HG03565 (cell line): ENCODE data around the gene JPT1.
A peak's percentile ranks its signal among the peaks of the same experiment; 100 is the strongest.
"Not testable (repeated sequence)": the region's sequence is repeated elsewhere in the genome, so short reads cannot be mapped to it uniquely, and the experiment has no call there.

ENCODE experiments used
- ATAC-seq: cut with Tn5 transposase; IDR thresholded peaks from one replicate; pipeline ENCODE4 v1.9.1; 2021; ENCODE audit warnings: mild to moderate bottlenecking, moderate library complexity; ENCODE audit not compliant: unreplicated experiment

Gene JPT1, protein sequence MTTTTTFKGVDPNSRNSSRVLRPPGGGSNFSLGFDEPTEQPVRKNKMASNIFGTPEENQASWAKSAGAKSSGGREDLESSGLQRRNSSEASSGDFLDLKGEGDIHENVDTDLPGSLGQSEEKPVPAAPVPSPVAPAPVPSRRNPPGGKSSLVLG

DNA sequence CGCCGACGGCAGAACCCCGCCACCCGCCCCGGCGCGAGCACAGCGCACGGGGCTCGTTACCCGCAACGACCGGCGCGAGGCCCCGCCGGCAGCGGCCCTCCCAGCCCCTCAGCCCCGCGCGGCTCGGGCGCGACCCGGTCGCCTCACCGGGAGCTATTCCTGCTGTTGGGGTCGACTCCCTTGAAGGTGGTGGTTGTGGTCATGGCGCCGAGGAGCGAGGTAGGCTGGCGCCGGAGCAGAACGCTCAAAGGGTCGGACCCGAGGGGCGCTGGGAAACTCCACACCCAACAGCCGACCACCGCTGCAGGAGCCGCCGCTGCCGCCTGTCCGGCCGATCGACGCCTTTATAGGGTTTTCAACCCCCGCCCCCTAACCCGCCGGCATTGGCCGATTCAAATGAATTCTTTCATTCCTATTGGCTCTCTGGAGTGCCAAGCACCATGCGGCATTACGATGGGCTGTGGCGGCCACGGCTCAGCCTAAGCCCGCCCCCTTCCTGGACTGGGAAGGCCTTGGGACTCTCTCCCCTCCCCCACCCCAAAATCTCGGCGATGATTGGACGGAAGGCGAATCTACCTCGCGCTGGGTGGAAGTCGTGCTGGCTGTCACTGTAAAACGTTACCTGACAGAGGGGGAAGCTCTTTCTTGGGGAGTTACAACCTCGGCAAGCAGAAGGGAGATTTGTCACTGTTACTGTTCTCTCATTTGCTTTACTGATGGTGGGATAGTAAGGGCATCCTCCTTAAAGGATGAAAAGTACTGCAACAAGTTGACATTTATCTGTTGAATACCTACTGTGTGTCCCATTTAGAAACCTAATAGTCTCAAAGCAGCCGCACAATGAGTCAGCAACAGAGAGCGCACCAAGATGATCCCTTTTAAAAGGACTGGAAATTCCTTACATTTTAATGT, at the start of gene JPT1:
JPT1 (minus strand) TSS at position 318 of the 912 bp plus-strand sequence; CDS start at position 203, 115 bp downstream.
- ATAC-seq, result peak; percentile 90

DNA sequence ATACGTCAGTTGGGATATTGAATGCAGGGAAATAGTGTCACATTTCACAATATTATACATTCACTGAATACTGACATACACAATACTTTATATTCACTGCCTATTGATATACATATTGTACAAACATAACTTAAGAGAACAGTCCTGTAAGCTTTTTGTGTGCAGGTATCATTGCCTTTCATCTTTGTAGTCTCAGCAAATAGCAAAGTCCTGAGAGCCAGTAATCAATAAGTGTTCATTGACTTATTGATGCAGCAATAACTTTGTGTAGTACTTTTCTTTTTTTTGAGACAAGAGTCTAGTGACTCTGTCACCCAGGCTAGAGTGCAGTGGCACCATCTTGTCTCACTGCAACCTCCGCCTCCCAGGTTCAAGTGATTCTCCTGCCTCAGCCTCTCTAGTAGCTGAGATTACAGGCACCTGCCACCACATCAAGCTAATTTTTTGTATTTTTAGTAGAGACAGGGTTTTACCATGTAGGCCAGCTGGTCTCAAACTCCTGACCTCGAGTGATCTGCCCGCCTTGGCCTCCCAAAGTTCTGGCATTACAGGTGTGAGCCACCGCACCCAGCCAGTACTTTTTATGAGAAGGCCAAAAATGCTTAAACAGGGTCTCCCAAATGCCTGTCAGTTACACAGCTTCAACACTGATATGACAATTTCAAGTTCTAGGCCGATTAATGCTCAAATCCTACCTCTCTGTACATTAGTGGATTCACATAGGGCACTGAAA, 45.7 kb upstream of the JPT1 start:
- no peak for ATAC-seq

DNA sequence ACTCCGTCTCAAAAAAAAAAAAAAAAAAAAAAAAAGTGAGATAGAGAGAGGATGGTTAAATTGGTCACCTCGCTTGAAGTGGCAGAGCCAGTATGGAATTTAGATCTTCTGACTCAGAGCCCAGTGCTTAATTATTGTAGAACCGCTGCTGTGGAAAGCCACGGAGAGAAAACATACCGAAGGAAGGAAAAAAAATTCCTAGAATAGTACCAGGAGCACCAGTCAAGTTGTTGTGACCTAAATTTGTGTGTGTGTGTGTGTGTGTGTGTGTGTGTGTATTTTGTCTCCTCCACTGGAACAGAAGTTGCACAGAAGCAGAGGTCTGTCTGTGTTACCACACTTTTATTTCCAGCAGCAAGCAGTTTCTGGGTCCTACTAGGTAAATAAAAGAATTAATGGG, 40.6 kb upstream of the JPT1 start:
- no peak for ATAC-seq

DNA sequence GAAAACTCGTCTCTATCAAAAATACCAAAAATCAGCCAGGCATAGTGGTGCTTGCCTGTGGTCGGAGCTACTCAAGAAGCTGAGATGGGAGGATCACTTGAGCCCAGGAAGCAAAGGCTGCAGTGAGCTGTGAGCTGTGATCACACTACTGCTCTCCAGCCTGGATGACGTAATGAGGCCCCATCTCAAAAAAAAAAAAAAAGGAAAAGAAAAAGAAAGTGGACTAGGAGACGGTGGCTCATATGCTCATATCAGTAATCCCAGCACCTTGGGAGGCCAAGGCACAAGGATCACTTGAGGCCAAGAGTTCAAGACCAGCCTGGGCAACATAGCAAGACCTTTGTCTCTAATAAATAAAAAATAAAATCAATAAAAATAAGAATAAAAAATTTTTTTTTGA, 37.3 kb upstream of the JPT1 start:
- ATAC-seq, result no peak

DNA sequence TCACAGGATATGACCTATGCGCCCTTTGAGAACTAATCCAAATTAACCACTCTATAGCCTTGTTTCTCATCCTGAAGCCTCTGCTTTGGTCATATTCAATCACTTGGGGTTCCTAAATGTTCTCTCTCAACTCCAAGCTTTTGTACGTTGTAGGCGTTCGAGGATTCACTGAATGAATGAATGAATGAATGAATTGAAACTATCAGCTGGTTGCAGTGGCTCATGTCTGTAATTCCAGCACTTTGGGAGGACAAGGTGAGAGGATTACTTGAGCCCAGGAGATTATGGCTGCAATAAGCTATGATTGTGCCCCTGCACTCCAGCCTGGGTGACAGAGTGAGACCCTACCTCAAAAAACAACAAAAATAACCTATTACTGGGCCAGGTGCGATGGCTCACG, 34.3 kb upstream of the JPT1 start:
- ATAC-seq, result no peak

DNA sequence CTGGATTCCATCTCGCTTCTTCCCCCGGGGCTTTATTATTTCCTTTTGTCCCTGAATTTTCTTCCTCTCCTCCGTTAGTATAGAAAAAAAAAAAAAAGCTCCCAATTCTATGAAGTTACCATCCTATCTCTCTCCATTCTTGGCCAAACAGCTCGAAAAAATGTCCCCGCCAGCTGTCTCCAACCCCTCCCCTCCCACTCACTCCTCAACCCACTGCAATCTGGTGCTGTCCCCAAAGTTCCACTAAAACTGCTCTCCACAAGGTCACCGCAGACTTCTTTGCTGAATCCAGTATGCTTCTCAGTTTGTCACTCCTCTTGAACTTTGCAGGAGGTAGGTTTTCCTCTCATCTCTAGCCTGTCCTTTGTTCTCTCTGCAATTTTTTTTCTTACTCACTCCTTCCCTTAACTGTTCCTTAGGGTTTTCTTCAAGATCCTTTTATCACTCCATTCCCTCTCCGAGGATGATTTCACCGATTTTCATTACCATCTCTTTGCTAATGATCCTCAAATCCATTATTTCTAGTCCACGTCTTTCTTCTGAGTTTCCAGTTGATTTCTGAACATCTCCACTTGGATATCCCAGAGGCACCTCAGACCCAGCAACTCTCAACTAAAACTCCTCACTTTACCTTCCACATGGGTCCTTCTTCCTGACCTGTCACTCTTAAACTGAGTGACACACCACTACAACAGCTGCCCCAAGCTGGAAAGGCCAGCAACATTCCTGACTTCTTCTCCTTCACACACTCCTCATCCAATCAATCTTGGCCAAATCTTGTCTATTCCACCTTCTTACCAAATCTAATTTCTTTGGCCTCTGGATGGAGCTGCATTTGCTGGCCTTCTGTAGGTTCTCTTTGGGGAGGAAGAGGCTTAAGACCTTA, 29.9 kb upstream of the JPT1 start:
- no peak for ATAC-seq

DNA sequence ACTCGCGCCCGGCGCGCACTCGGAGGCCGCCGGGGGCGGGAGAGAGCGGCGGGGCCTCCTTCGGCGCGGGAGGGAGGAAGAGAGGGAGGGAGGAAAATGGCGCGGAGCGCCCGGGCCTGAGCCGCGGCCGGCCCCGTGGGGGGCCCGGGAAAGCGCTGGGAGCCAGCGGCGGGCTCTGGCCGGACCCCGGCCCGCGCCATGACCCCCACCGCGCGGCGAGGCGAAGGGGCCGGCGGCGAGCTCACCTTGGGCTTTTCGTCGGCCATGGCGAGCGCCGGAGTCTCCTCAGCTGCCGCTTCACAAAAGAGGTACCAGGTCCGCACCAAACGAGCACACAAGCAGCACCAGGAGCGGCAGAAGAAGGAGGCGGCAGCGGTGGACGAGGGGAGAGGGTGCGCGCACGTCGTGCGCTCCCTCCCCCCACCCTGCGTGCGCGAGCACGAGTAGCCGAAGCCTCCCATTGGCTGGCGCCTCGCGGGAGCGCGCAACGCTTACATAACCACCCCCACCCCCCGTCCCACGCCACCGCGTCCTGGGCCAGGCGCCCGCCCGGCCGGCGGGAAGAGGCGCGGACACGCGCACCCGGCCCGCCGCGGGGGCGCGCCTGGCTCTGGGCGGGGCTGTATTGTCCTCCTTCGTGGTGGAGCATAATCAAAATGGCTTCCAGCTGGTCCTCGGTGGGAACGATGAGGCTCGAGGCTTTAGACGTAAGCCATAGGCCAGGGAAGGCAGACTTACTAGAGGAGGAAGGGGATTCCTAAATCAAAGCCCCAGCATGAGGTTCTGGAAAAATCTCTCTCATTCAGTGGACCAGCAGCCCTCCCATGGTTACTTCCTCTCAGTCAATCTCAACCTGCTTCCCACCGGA, 28.5 kb upstream of the JPT1 start, which contains the start of gene SUMO2:
SUMO2 (minus strand) TSS at position 391 of the 868 bp plus-strand sequence; CDS start at position 266, 125 bp downstream.
- ATAC-seq, result peak; percentile 75

DNA sequence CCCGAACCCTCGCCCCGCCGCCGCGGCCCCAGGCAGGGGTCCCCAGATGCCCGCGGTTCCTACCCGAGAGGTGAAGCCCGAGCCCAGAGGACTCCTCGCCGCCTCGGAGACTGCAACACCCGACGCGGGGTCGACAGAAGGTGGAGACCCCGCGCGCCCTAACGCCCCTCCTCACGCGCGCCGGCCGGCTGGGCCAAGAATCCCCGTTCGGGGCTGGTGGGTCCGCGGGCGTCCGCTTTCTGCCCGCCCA, 27.9 kb upstream of the JPT1 start:
- ATAC-seq, result no peak

DNA sequence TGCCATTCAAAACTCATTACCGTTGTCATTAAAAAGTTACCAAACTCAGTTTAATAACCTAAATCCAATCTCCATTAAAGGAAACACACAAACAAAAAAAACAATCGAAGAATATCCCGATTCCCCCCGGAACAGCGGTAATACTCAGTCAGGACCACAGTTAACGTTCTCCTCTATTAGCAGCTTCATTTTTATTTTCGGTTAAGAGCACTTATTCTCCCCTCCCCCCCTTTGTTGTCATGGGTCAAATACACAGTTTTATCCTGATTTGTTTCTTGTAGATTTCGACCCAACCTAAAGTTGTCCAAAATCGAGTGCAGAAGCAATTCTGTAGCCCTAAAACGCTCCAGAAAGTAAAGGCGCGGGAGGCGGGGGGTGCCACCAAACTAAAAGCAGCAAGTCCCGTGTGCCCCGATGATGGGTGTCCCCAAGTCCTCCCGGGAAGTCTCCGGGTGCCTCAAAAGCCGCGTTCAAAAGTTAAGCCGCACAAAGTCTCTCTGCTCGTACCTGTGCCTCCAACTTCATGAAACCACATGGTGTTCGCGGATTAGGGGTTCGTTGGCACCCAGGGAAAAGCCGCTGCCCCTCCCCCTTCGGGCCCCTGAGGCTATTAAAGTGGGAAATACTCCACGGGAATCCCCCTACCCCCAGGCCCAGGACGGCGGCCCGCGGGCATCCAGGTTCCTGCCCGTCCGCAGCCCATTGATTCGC, 27.5 kb upstream of the JPT1 start:
- peak; percentile 6 for ATAC-seq

DNA sequence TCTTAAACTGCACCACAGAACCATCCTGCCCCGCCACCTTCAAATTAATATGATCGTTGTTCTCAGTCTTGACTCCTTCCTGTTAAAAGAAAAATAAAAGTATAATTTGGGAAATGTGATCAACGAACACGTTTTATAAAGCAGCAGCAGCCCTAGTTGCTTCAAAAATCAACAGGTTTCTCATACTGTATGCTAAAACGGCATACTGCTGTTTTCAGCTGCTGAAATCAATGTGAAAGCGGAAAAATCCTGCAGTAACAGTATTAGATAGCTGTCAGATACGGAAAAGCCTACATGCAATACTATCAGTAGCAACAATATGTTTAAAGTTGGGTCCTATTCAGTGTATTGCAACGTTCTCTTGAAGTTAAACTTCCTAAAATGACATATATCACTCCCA, 26.8 kb upstream of the JPT1 start:
- no peak for ATAC-seq

DNA sequence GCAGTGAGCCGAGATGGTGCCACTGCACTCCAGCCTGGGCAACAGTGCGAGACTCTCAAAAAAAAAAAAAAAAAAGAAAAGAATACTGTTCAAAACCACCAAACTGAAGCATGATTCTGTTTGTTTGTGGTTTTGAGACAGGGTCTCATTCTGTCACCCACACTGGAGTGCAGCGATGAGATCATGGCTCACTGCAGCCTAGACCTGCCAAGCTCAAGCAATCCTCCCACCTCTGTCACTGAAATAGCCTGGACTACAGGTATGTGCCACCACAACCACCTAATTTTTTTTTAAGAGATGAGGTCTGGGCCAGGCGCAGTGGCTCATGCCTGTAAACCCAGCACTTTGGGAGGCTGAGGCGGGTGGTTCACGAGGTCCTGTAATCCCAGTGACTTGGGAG, 24.1 kb upstream of the JPT1 start:
- no peak for ATAC-seq

DNA sequence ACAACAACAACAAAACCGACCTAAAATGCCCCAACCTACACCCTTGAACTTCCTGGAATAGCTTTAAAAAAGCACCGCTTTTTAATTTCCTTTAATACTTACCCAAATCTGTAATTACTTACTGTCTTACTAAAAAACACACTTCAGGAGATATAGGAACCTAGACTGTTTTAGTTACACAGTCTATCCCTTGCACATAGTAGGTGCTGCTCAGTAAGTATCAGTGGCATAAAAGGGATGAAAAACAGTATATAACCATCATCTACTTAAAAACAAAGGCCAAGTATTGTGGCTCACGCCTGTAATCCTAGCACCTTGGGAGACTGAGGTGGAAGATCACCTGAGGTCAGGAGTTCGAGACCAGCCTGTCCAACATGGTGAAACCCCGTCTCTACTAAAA, 22.3 kb upstream of the JPT1 start:
- ATAC-seq, result no peak

DNA sequence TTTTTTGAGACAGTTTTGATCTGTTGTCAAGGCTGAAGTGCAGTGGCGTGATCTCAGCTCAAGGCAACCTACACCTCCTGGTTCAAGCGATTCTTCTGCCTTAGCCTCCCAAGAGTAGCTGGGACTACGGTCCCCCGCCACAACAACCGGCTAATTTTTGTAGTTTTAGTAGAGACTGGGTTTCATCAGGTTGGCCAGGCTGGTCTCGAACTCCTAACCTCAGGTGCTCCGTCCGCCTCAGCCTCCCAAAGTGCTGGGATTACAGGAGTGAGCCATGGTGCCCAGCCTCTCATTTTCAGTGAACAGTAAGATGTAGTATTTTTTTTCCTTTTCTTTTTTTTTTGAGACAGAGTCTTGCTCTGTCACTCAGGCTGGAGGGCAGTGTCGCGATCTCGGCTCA, 20.7 kb upstream of the JPT1 start:
- no peak for ATAC-seq

DNA sequence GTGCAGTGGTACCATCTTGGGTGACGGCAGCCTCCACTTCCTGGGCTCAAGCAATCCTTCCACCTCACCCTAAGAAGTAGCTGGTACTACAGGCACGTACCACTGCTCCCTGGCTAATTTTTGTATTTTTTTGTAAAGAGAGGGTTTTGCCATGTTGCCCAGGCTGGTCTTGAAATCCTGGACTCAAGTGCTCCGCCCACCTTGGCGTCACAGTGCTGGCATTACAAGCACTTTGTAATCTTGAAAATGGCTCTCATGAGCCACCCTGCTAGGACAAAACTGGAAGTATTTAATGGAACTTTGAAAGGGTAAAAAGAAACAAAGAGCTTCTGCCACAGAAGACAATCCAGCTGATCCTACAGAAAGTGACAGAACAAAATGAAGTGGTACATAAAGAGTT, 19.2 kb upstream of the JPT1 start:
- no peak for ATAC-seq

DNA sequence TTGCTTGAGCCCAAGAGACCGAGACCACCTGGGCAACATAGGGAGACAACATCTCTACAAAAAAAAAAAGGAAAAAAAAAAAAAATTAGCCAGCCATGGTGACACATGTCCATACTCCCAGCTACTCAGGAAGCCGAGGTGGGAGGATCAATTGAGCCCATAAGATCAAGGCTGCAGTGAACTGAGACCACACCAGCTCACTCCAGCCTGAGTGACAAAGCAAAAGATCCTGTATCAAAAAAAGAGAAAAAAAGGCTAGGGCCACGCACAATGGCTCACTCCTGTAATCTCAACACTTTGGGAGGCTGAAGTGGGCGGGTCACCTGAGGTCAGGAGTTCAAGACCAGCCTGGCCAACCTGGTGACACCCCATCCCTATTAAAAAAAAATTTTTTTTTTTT, 14.7 kb upstream of the JPT1 start:
- ATAC-seq, result no peak

DNA sequence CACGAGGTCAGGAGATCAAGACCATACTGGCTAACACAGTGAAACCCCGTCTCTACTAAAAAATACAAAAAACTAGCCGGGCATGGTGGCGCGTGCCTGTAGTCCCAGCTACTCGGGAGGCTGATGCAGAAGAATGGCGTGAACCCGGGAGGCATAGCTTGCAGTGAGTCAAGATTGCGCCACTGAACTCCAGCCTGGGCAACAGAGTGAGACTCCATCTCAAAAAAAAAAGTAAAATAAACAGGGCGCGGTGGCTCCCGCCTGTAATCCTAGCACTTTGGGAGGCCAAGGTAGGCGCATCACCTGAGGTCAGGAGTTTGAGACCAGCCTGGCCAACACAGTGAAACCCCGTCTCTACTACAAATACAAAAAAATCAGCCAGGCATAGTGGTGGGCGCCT, 10.3 kb upstream of the JPT1 start:
- ATAC-seq, result not testable (repeated sequence)

DNA sequence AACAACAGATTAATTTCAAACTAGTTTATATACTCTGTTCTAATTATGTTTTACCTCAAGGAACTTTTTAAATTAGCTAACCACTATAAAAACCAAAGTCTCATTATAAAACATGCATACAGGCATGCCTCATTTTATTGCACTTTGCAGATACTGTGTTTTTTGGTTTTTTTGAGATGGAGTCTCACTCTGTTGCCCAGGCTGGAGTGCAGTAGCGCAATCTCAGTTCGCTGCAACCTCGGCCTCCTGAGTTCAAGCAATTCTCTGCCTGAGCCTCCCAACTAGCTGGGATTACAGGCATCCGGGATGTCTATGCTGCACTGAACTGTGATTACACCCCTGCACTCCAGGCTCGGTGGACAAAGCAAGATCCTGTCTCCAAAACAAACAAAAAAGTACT, 8.8 kb upstream of the JPT1 start:
- ATAC-seq, result no peak

DNA sequence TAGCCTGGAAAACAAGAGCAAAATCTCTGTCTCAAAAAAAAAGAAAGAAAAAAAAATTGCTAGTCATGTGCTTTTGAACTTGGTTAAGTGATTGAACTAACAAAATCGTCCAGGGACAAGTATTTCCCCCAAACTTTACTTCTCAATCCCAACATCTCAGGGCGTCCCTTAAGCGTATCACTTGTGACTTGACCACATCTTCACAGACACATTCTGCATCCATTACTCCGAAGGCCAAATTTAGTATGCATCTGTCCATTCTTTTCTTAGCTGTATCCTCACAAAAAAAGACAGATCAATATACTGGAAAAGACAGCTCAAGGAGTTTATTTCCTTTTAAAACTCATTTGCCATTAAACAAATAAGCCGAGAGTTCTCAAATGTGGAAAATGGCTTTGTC, 5.9 kb upstream of the JPT1 start:
- ATAC-seq, result no peak

DNA sequence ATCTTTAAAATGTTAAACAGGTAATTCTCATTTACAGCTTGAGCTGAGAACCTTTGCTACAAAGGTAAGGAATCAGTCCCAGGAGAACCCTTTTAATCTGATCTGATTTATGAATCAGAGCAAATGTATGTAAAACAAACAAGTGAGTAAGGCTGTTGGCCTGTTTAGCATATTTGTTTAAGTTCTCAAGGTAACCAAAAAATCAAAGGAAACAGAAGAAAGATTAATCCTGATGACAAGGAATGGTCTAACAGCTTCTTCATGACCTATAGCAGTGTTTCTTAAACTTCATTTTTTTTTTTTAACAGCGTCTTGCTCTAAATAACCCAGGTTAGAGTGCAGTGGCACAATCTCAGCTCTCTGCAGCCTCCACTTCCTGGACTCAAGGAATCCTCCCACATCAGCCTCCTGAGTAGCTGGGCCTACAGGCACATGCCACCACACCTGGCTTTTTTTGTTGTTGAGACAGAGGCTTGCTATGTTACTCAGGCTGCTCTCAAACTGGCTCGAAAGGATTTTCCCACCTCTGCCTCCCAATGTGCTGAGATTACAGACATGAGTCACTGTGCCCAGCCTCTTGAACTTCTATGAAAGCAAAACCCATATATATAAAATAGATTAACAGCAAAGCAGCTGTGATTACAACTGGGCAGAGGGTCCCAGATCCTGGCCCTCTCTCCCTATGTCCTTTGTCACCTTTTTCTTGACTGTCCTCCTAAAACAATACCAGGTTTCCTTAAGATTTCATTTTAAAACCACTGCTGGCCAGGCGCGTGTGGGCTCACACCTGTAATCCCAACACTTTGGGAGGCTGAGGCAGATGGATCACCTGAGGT, 5.1 kb upstream of the JPT1 start:
- no peak for ATAC-seq
